GM12878 (cell line): ENCODE data around the gene SH3GL3. TPM values are rescaled to one million over a fixed set of nuclear protein-coding genes. Genes with fewer than 3 reads are reported as not detected.

Source experiments
- ATAC-seq: fragments of 200-7000 bp; cut with Tn5 transposase; 3 replicates; pipeline ENCODE4 v1.9.1; 2020; ENCODE audit warnings: mild to moderate bottlenecking, moderate library complexity
- BruUV-seq: library from RNA; stranded (reverse); fragments of 400-500 nt; replicated peaks from 2 replicates; lab custom pipeline; 2021; lab: Mats Ljungman, UMichigan
- CTCF ChIA-PET: fragments of 300-600 bp; sonication (Branson Sonifier 250); formaldehyde crosslinking; extraction: SDS; loops from one replicate; lab custom pipeline; 2021; ENCODE audit warnings: inconsistent platforms; lab: Yijun Ruan, JAX
- POLR2A ChIA-PET: fragments of 350-600 bp; formaldehyde crosslinking; extraction: SDS; loops from one replicate; lab custom pipeline; 2021; ENCODE audit warnings: inconsistent platforms; lab: Charles Lee
- RAD21 ChIA-PET: fragments of 300-600 bp; sonication (Branson Sonifier 250); formaldehyde crosslinking; loops from one replicate; lab custom pipeline; 2023; ENCODE audit warnings: antibody characterized with exemption; ENCODE audit not compliant: unreplicated experiment; lab: Charles Lee
- SMC1A ChIA-PET: fragments of 300-600 bp; sonication (Branson Sonifier 250); formaldehyde crosslinking; loops from one replicate; lab custom pipeline; 2023; ENCODE audit not compliant: unreplicated experiment, uncharacterized antibody; lab: Charles Lee
- DNase-seq: peaks from one replicate; pipeline ENCODE4 v3.0.0-alpha.2; 2011; ENCODE audit warnings: low read depth, low spot score
- FAIRE-seq: peaks from 3 replicates; lab custom pipeline; 2011; peaks lifted over from hg19 to GRCh38; lab: Jason Lieb, UNC
- H2AFZ ChIP-seq: 2 replicates; pipeline ENCODE4 v1.6.0; 2011; ENCODE audit warnings: low read depth, low read length, control low read depth; ENCODE audit not compliant: control insufficient read depth
- H3K27ac ChIP-seq: 2 replicates; pipeline ENCODE4 v1.5.1; 2011; ENCODE audit warnings: control low read depth; ENCODE audit not compliant: control insufficient read depth, insufficient read depth
- H3K27me3 ChIP-seq, 2 experiments: replicated peaks in 1 of 2; 2 replicates each; pipeline versions ENCODE4 v1.6.0 to v1.6.1; 2011; ENCODE audit warnings: low read length in 1 of 2; ENCODE audit not compliant: control insufficient read depth in 2 of 2, insufficient read depth in 2 of 2
- H3K36me3 ChIP-seq, 2 experiments: 2 replicates each; pipeline ENCODE4 v1.5.1; 2011; ENCODE audit warnings: low read length in 1 of 2; ENCODE audit not compliant: control insufficient read depth in 2 of 2, insufficient read depth in 2 of 2
- H3K4me1 ChIP-seq: 2 replicates; pipeline ENCODE4 v1.6.1; 2011; ENCODE audit warnings: mild to moderate bottlenecking, low read length, moderate library complexity, mixed read lengths; ENCODE audit not compliant: control insufficient read depth, insufficient read depth
- H3K4me2 ChIP-seq: 2 replicates; pipeline ENCODE4 v1.6.0; 2011; ENCODE audit warnings: control low read depth; ENCODE audit not compliant: control insufficient read depth, insufficient read depth
- H3K4me3 ChIP-seq: fragments of 200-600 bp; sonication (generic); 2 replicates; pipeline ENCODE4 v1.5.1; 2016
- H3K79me2 ChIP-seq: 2 replicates; pipeline ENCODE4 v1.6.0; 2011; ENCODE audit warnings: low read length; ENCODE audit not compliant: control insufficient read depth, insufficient read depth
- H3K9ac ChIP-seq: 2 replicates; pipeline ENCODE4 v1.8.0; 2011; ENCODE audit warnings: low read length, control low read depth, mixed read lengths; ENCODE audit not compliant: control insufficient read depth, insufficient read depth
- H3K9me3 ChIP-seq: replicated peaks from 3 replicates; pipeline ENCODE4 v1.5.1; 2011; ENCODE audit warnings: mild to moderate bottlenecking, low read length; ENCODE audit not compliant: control insufficient read depth, insufficient read depth
- H4K20me1 ChIP-seq: 2 replicates; pipeline ENCODE4 v1.6.0; 2011; ENCODE audit not compliant: control insufficient read depth, insufficient read depth
- ATF3 ChIP-seq: IDR thresholded peaks from 2 replicates; pipeline ENCODE4 v1.6.1; 2011; ENCODE audit warnings: low read depth, mild to moderate bottlenecking, low read length, moderate library complexity, borderline replicate concordance; ENCODE audit errors: extremely low read depth
- CREM ChIP-seq: IDR thresholded peaks from 2 replicates; pipeline ENCODE4 v1.6.1; 2014; ENCODE audit warnings: antibody characterized with exemption, low read depth
- CTCF ChIP-seq, 3 experiments: IDR thresholded peaks in 2 of 3; conservative IDR thresholded peaks in 1 of 3; 2 replicates each; pipeline ENCODE4 v1.5.1; 2011; ENCODE audit warnings: low read depth in 3 of 3, low read length in 3 of 3, mild to moderate bottlenecking in 3 of 3, control low read depth in 2 of 3, moderate library complexity in 2 of 3, inconsistent platforms in 1 of 3, mixed read lengths in 1 of 3; ENCODE audit not compliant: control insufficient read depth in 2 of 3, insufficient read depth in 1 of 3; ENCODE audit errors: extremely low read depth in 1 of 3
- E2F8 ChIP-seq: fragments of 450-650 bp; IDR thresholded peaks from 2 replicates; pipeline ENCODE4 v1.6.1; 2018; ENCODE audit warnings: mild to moderate bottlenecking, low read depth, moderate library complexity; ENCODE audit not compliant: partially characterized antibody
- EED ChIP-seq: sonication (generic); IDR thresholded peaks from 2 replicates; pipeline ENCODE4 v1.6.1; 2016; ENCODE audit warnings: antibody characterized with exemption, low read depth
- FOXK2 ChIP-seq: fragments of 450-650 bp; IDR thresholded peaks from 2 replicates; pipeline ENCODE4 v1.6.1; 2017; ENCODE audit warnings: mild to moderate bottlenecking, moderate library complexity
- JUND ChIP-seq: IDR thresholded peaks from 2 replicates; pipeline ENCODE4 v1.6.1; 2012; ENCODE audit warnings: low read depth, mild to moderate bottlenecking, low read length, improper control_type of control experiment, moderate library complexity
- NR2F1 ChIP-seq: fragments of 450-650 bp; conservative IDR thresholded peaks from 2 replicates; pipeline ENCODE4 v1.6.1; 2017; ENCODE audit warnings: mild to moderate bottlenecking
- PKNOX1 ChIP-seq: fragments of 450-650 bp; IDR thresholded peaks from 2 replicates; pipeline ENCODE4 v1.6.1; 2016; ENCODE audit warnings: mild to moderate bottlenecking
- TCF7 ChIP-seq: IDR thresholded peaks from 2 replicates; pipeline ENCODE4 v1.6.1; 2014; ENCODE audit warnings: antibody characterized with exemption, borderline replicate concordance
- ZNF384 ChIP-seq: IDR thresholded peaks from 2 replicates; pipeline ENCODE4 v1.6.1; 2012; ENCODE audit warnings: low read depth, mild to moderate bottlenecking, low read length, improper control_type of control experiment, borderline replicate concordance
- ZNF622 ChIP-seq: fragments of 450-650 bp; IDR thresholded peaks from 2 replicates; pipeline ENCODE4 v1.6.1; 2017; ENCODE audit warnings: mild to moderate bottlenecking, inconsistent platforms
- ZZZ3 ChIP-seq: IDR thresholded peaks from 2 replicates; pipeline ENCODE4 v1.6.1; 2011; ENCODE audit warnings: low read depth; ENCODE audit not compliant: control insufficient read depth, insufficient read length
- WGBS: methylation state at CpG from one replicate; pipeline ENCODE4 v1.1.6; 2016; ENCODE audit warnings: low lambda C conversion rate; ENCODE audit not compliant: insufficient replicate concordance, insufficient coverage; ENCODE audit errors: missing lambda C conversion rate; 5-methylcytosine and 5-hydroxymethylcytosine counted together
- in situ Hi-C: fragments of 300-500 bp; cut with MboI; formaldehyde crosslinking; loops from 9 replicates; pipeline ENCODE4 v1.14.3; 2018; ENCODE audit warnings: mixed read lengths
- intact Hi-C: fragments of 100-400 bp; cut with micrococcal nuclease; formaldehyde crosslinking; loops from one replicate; pipeline ENCODE4 v1.14.2; 2022; ENCODE audit not compliant: unreplicated experiment
- polyA plus RNA-seq, 11 experiments: library from polyadenylated mRNA; depleted of rRNA in 4 of 11; unstranded in 6 of 11; stranded (reverse) in 5 of 11; fragments of >200 nt; fragmentation: Nextera tagmentation in 4 of 11; fragmentation: Illumina TruSeq in 1 of 11; extraction: Ambion mirVana in 4 of 11; extraction: Trizol in 1 of 11; gene quantifications; 1 replicate in 1 of 11; 2 replicates in 10 of 11; pipeline versions ENCODE4 v1.2.1 to v1.2.3, GENCODE V29; 2011 to 2016; ENCODE audit warnings: inconsistent platforms in 2 of 11, missing spikeins in 2 of 11, low read depth in 1 of 11
- total RNA-seq, 4 experiments: library from RNA; depleted of rRNA in 3 of 4; stranded (reverse); fragments of >200 nt in 3 of 4; fragmentation: Illumina TruSeq in 1 of 4; extraction: Trizol in 1 of 4; gene quantifications; 2 replicates each; pipeline versions ENCODE4 v1.2.1 to v1.2.3, GENCODE V29; 2013 to 2021

Gene SH3GL3
- total and polyA plus RNA-seq, 10 of the 15 experiments (the other 5 are each of a cell fraction or from before 2014, with no cell fraction given): not detected

- Histone ChIP-seq H3K4me2 (no peak overlapping the region), H3K36me3 (no peaks in the 10 kb centered on the region), H3K27ac (no peak overlapping the region), H3K27me3 (no peaks in the 10 kb centered on the region), H3K4me3 (no peak overlapping the region), H2AFZ (no peak overlapping the region), H3K4me1 (no peaks in the 10 kb centered on the region), H4K20me1 (no peaks in the 10 kb centered on the region), H3K79me2 (no peaks in the 10 kb centered on the region), H3K9me3 (no peaks in the 10 kb centered on the region), H3K9ac (no peak overlapping the region)
- FAIRE-seq: no peak
- no TSS peak for BruUV-seq
- in situ Hi-C loops (no loop called here), intact Hi-C loops (no loop called here)
- WGBS: 44% methylated on average over 5 of the region's 5 CpGs
- no peak for ATAC-seq
- ChIA-PET CTCF (no interaction called here), POLR2A (no interaction called here), RAD21 (no interaction called here), SMC1A (no interaction called here)
- TF ChIP-seq NR2F1 (no peak), ZZZ3 (no peak), FOXK2 (no peak), TCF7 (no peak), ATF3 (no peak), CTCF (IDR thresholded peaks at IDR 0.05 in 2 of 3, conservative IDR thresholded peaks at IDR 0.05 in 1 of 3; ENCODE audit: control insufficient read depth in 2 of 3, extremely low read depth in 1 of 3, insufficient read depth in 1 of 3, low read depth in 3 of 3, low read length in 3 of 3) (no peak), CREM (no peak), ZNF622 (no peak), E2F8 (no peak), JUND (no peak), PKNOX1 (no peak), ZNF384 (no peak), EED (no peak)
- DNase-seq: no peak
Measured at GRCh38 chr15:83554558-83554957, 107.4 kb downstream of the SH3GL3 start.
